ENCODE data around the gene TDP1. TPM values are rescaled to one million over a fixed set of nuclear protein-coding genes. Genes with fewer than 3 reads are reported as not detected.

Gene TDP1
- total and polyA plus RNA-seq, 2 donors (not counting 1 experiment from before 2014, with no cell fraction given), result 20.5 to 55.9 TPM

DNA sequence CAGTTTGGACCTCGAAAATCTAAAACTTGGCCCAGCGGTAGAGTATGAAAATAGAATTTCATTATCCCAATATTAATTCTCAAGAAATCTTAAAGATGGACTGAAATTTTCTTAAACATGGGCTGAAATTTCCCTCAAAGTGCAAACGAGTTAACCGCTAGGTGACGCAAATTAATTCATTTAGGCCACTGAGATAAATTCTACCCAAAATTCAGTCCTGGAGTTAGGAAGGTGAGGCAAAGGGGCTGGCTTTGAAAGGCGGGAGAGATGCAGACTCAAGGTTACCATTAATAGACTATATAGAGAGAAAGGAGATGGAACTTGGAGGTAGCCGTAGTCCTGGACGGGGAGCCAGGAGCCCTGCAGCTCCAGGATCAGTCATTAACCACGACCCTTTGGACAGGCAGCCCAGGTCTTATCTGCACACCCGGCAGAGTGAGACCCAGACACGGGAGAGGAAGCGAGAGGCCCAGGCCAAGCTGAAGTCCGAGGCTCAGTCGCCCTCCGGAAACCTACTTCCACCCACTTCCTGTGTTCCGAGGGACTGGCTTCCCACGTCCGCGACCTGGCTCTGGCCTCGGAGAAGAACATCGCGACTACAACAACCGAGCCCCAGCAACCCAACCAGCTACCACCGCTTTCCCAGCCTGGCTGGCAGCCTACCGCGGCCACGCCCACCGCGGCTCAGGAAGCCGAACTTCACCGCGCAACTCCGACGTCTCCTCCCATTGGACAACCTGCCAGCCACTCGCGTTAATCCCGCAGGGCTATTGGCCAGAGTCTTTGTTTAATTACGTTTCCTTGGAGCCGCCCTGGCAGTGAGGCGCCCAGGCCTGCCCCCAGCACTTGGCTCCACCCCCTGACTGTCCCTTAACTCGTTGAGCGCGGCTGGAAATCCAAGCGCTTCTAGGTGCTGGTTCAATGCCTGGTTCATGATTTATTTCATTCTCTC, 1.4 kb upstream of the TDP1 start, which contains the start of gene EFCAB11:
EFCAB11 (minus strand) TSS at position 661 of the 952 bp plus-strand sequence; CDS start at position 591, 70 bp downstream.
- H3K27ac ChIP-seq (ENCODE audit: low read length in 2 of 2), result peak within 1 kb of the TSS; percentile 99
- peaks cover 0 to 9% (median 6%) of the 10 kb centered on the region in 3 donors for H3K9me3 ChIP-seq (ENCODE audit: control extremely low read depth in 1 of 3, control insufficient read depth in 2 of 3, insufficient read depth in 1 of 3, low read length in 2 of 3)
- peaks cover 16 to 22% of the 10 kb centered on the region in 2 donors for H3K4me1 ChIP-seq (ENCODE audit: control insufficient read depth in 2 of 2, insufficient read depth in 2 of 2, low read length in 2 of 2)
- POLR2A ChIA-PET, result interaction anchor here (0.9 kb wide), 1 partner anchor 804 kb away, joined by 3 read pairs; no protein-coding TSS in a partner anchor
- TF ChIP-seq EZH2 (IDR thresholded peaks at IDR 0.05; ENCODE audit: borderline replicate concordance, insufficient read depth, low read depth, low read length, poor library complexity, severe bottlenecking), result no peak
- TF ChIP-seq, protein P1, sequence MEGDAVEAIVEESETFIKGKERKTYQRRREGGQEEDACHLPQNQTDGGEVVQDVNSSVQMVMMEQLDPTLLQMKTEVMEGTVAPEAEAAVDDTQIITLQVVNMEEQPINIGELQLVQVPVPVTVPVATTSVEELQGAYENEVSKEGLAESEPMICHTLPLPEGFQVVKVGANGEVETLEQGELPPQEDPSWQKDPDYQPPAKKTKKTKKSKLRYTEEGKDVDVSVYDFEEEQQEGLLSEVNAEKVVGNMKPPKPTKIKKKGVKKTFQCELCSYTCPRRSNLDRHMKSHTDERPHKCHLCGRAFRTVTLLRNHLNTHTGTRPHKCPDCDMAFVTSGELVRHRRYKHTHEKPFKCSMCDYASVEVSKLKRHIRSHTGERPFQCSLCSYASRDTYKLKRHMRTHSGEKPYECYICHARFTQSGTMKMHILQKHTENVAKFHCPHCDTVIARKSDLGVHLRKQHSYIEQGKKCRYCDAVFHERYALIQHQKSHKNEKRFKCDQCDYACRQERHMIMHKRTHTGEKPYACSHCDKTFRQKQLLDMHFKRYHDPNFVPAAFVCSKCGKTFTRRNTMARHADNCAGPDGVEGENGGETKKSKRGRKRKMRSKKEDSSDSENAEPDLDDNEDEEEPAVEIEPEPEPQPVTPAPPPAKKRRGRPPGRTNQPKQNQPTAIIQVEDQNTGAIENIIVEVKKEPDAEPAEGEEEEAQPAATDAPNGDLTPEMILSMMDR (IDR thresholded peaks at IDR 0.05), result peak; percentile 16
- H3K4me3 ChIP-seq (ENCODE audit: control extremely low read depth in 1 of 5, extremely low read depth in 1 of 5, insufficient read depth in 1 of 5, low read depth in 2 of 5, low read length in 4 of 5), result peak within 1 kb of the TSS; percentile 72 to 95 (median 84)
- H3K4me1 Mint-ChIP-seq, result peaks cover 32% of the 10 kb centered on the region
- H3K36me3 ChIP-seq (replicated peaks in 1 of 2; ENCODE audit: control extremely low read depth in 1 of 2, control insufficient read depth in 1 of 2, extremely low read depth in 1 of 2, insufficient read depth in 2 of 2, low read length in 1 of 2), result peaks cover 0 to 13% of the 10 kb centered on the region in 2 experiments
- peak within 1 kb of the TSS; percentile 94 for H2AFZ ChIP-seq (ENCODE audit: insufficient read depth, low read depth, low read length, poor library complexity, severe bottlenecking)
- CTCF ChIA-PET, result interaction anchor here (1.3 to 3.4 kb wide), 3 partner anchors 16 to 446 kb away, joined by 4 to 13 read pairs (median 8); no protein-coding TSS in a partner anchor
- H3K9me3 Mint-ChIP-seq (ENCODE audit: insufficient read depth), result no peaks in the 10 kb centered on the region
- under 1% methylated on average over 37 of the region's 44 CpGs for WGBS (ENCODE audit: insufficient coverage)
- peaks cover 20% of the 10 kb centered on the region for H3K79me2 ChIP-seq (ENCODE audit: control insufficient read depth, insufficient read depth, low read length)
- peak within 1 kb of the TSS; percentile 93 for H3K4me2 ChIP-seq (replicated peaks; ENCODE audit: low read depth, low read length, poor library complexity, severe bottlenecking)
- intact Hi-C loops (cut with micrococcal nuclease), result loop anchor here (1.0 to 10.0 kb wide), 12 partner anchors 334 to 1962 kb away; partner anchors contain the start of genes EML5, FOXN3, GALC and GPR65
- DNase-seq (peak; percentile 97), ATAC-seq (ENCODE audit: low read depth) (peak; percentile 81)
- no peaks in the 10 kb centered on the region for H3K27me3 Mint-ChIP-seq
- no peaks in the 10 kb centered on the region for H3K27me3 ChIP-seq (replicated peaks in 1 of 4; ENCODE audit: control extremely low read depth in 1 of 4, control insufficient read depth in 3 of 4, insufficient read depth in 4 of 4, low read length in 3 of 4)
- H4K20me1 ChIP-seq (ENCODE audit: control insufficient read depth, insufficient read depth, low read length, poor library complexity, severe bottlenecking), result peaks cover 18% of the 10 kb centered on the region
- peak within 1 kb of the TSS; percentile 98 for H3K9ac ChIP-seq (ENCODE audit: low read length)
- peak within 1 kb of the TSS; percentile 100 for H3K27ac Mint-ChIP-seq
- peak within 1 kb of the TSS; percentile 99 for H3K4me3 Mint-ChIP-seq

Measured in B cell (primary cell).